ENCODE measurements around the gene MCOLN1. TPM values are rescaled to one million over a fixed set of nuclear protein-coding genes. Genes with fewer than 3 reads are reported as not detected.
A peak's percentile ranks its signal among the peaks of the same experiment; 100 is the strongest.

The MCOLN1 gene
- total RNA-seq, 6 experiments from 2014 or later: 9.8 to 25.2 (median 17.7) TPM

DNA sequence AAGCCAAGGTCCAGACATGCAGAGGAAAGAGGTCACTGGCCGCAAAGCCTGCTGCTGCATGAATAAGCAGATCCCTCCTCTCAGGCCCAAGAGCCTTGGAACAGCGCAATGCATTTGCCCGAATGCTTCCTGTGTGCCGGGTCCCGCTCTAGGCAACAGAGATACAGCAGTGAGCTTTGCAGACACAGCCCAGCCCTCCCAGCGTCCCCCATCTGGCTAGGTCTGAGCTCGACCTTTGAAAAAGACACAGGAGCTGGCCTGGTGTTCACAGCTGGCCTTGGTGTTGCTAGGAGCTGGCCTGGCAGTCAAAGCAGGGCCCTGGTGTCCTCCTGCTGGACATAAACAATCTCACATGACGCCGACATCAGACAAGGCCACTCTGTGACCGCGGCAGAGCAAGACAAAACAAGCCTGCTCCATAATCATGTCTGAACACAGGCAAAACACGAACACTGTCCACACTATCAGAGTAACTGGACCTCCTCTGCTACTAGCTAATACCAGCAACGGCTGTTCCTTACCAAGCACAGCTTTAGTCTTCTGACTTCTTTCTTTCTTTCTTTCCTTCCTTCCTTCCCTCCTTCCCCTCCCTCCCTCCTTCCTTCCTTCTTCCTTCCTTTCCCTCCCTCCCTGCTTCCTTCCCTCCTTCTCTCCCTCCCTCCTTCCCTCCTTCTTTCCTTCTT, 27.9 kb upstream of the MCOLN1 start:
- Histone ChIP-seq H3K4me3 (no peak overlapping the region), H3K9me3 (no peaks in the 10 kb centered on the region), H3K27ac (peak overlapping the region; percentile 67 to 88 (median 86)), H3K36me3 (no peaks in the 10 kb centered on the region), H3K4me1 (peaks cover 0 to 16% (median 8%) of the 10 kb centered on the region in 4 donors), H3K27me3 (no peaks in the 10 kb centered on the region)
- ATAC-seq (peak; percentile 85 to 90 (median 86)), DNase-seq (peak; percentile 55 to 86 (median 82))
- 23% methylated on average over 4 of the region's 13 CpGs for WGBS (ENCODE audit: insufficient coverage, low coverage, low lambda C conversion rate, missing lambda C conversion rate)
- intact Hi-C loops (cut with DNase I): no loop called here
- TF ChIP-seq, protein P1, sequence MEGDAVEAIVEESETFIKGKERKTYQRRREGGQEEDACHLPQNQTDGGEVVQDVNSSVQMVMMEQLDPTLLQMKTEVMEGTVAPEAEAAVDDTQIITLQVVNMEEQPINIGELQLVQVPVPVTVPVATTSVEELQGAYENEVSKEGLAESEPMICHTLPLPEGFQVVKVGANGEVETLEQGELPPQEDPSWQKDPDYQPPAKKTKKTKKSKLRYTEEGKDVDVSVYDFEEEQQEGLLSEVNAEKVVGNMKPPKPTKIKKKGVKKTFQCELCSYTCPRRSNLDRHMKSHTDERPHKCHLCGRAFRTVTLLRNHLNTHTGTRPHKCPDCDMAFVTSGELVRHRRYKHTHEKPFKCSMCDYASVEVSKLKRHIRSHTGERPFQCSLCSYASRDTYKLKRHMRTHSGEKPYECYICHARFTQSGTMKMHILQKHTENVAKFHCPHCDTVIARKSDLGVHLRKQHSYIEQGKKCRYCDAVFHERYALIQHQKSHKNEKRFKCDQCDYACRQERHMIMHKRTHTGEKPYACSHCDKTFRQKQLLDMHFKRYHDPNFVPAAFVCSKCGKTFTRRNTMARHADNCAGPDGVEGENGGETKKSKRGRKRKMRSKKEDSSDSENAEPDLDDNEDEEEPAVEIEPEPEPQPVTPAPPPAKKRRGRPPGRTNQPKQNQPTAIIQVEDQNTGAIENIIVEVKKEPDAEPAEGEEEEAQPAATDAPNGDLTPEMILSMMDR (IDR thresholded peaks at IDR 0.05): peak in 3 of 4 donors; percentile 20 to 33 (median 32)
- TF ChIP-seq POLR2A (IDR thresholded peaks at IDR 0.05): peak; percentile 18

DNA sequence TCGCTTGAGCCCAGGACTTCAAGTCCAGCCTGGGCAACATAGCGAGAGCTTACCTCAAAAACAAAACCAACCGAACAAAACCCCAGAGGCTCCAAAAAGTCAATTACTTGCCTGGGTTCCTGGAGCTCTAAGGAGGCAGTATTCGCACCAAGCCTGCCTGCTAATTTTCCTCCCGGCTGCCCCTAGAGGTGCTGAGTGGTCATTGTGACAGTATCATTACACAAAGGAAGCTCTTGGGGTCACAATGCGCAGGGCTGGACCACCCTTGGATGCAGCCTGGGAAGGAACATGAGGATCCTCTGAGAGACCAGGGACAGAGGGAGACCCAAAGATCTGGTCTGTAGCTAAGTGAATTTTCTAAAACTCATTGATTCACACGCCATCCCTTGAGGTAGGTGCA, 25.1 kb upstream of the MCOLN1 start:
- Histone ChIP-seq H3K4me1 (peaks cover 0 to 19% (median 5%) of the 10 kb centered on the region in 4 donors), H3K4me3 (no peak overlapping the region), H3K27ac (no peak overlapping the region), H3K27me3 (no peaks in the 10 kb centered on the region), H3K36me3 (no peaks in the 10 kb centered on the region), H3K9me3 (no peaks in the 10 kb centered on the region)
- TF ChIP-seq, protein P1 (IDR thresholded peaks at IDR 0.05): peak in 3 of 4 donors; percentile 17 to 28 (median 23)
- TF ChIP-seq POLR2A (IDR thresholded peaks at IDR 0.05): no peak
- intact Hi-C loops (cut with DNase I): no loop called here
- DNase-seq (no peak), ATAC-seq (no peak)
- WGBS (ENCODE audit: insufficient coverage, low coverage, low lambda C conversion rate, missing lambda C conversion rate): no CpG with 5 or more reads among the region's 7 CpGs

DNA sequence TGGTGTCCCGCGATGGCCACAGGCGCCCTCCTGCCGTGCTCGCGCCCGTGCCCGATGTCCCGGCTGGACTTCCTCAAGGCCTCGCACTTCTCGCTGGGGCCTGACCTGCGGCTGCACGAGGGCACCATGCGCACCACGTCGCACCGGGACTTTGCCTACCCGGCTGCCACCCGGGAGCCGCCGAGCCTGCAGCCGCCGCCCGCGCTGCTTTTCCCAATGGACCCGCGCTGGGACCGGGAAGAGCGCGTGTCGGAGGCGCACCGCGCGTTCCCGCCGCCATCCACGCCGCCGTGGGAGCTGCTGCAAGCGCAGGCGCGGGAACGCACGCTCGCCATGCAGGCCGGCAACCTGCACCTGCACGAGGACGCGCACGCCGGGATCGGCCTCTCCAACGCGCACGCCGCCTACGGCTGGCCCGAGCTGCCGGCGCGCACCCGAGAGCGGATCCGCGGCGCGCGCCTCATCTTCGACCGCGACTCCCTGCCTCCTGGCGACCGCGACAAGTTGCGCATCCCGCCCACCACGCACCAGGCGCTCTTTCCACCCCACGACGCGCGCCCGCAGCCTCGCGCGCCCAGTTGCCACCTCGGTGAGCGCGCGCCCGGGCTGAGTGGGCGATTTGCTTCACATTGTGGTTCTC, 21.5 kb upstream of the MCOLN1 start:
- DNase-seq (peak in 2 of 3 donors; percentile 58 to 70), ATAC-seq (peak; percentile 70 to 82 (median 78))
- intact Hi-C loops (cut with DNase I): no loop called here
- H3K27ac ChIP-seq: no peak overlapping the region
- H3K27me3 ChIP-seq: no peaks in the 10 kb centered on the region
- H3K9me3 ChIP-seq: no peaks in the 10 kb centered on the region
- peaks cover 0 to 8% (median 0%) of the 10 kb centered on the region in 4 donors for H3K4me1 ChIP-seq
- H3K4me3 ChIP-seq: peak overlapping the region in 2 of 3 donors; percentile 28 to 29
- WGBS (ENCODE audit: insufficient coverage, low coverage, low lambda C conversion rate, missing lambda C conversion rate): 9% methylated on average over 9 of the region's 93 CpGs
- TF ChIP-seq POLR2A (IDR thresholded peaks at IDR 0.05): no peak
- TF ChIP-seq, protein P1 (IDR thresholded peaks at IDR 0.05): no peak
- no peaks in the 10 kb centered on the region for H3K36me3 ChIP-seq

DNA sequence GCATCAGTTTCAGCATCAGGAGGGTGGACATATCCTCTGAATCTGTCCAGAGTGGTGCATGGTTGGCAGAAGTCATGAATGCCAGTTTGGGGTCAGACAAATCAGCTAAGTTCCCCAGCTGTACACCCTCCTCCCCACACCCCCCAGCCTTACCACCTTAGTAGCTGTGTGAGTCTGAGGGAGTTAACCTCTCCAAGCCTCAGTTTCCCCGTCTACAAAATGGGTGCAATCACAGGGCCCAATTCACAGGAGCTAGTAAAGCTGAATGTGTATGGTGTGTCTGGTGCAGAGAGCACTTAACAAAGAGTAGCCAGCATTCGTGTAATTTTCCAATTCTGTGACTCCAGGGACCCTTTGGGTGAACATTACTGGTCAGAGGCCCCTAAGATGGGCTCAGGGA, 19.9 kb upstream of the MCOLN1 start:
- intact Hi-C loops (cut with DNase I): no loop called here
- H3K9me3 ChIP-seq: no peaks in the 10 kb centered on the region
- no peaks in the 10 kb centered on the region for H3K27me3 ChIP-seq

More for the DNA sequence above, 19.9 kb upstream of the MCOLN1 start:
- peaks cover 0 to 8% (median 0%) of the 10 kb centered on the region in 4 donors for H3K4me1 ChIP-seq
- no peaks in the 10 kb centered on the region for H3K36me3 ChIP-seq
- WGBS (ENCODE audit: insufficient coverage, low coverage, low lambda C conversion rate, missing lambda C conversion rate): 17% methylated on average over 1 of the region's 2 CpGs
- ATAC-seq (no peak), DNase-seq (no peak)
- H3K4me3 ChIP-seq: no peak overlapping the region
- H3K27ac ChIP-seq: no peak overlapping the region
- TF ChIP-seq, protein P1 (IDR thresholded peaks at IDR 0.05): no peak
- no peak for TF ChIP-seq POLR2A (IDR thresholded peaks at IDR 0.05)

Data from right lobe of liver (tissue), 6 donors.